ENCODE data around the gene SLF2. TPM values are rescaled to one million over a fixed set of nuclear protein-coding genes. Genes with fewer than 3 reads are reported as not detected.

The SLF2 gene
- total RNA-seq, 1 donor from 2014 or later: 20.3 TPM

- Mint-ChIP-seq H3K27ac (ENCODE audit: unreplicated experiment) (no peak overlapping the region), H3K4me3 (ENCODE audit: unreplicated experiment) (peak overlapping the region; percentile 80), H3K27me3 (ENCODE audit: low read depth, unreplicated experiment) (no peaks in the 10 kb centered on the region), H3K36me3 (ENCODE audit: low read depth, unreplicated experiment) (no peaks in the 10 kb centered on the region), H3K9me3 (ENCODE audit: unreplicated experiment) (no peaks in the 10 kb centered on the region), H3K4me1 (ENCODE audit: low read depth, unreplicated experiment) (peaks cover 10% of the 10 kb centered on the region)
- H3K4me3 ChIP-seq (ENCODE audit: insufficient read depth, low read depth, low read length): no peak overlapping the region
- peaks cover 4% of the 10 kb centered on the region for H4K20me1 ChIP-seq (ENCODE audit: insufficient read depth, low read length)
- H3K79me2 ChIP-seq (ENCODE audit: insufficient read depth, low read length): no peaks in the 10 kb centered on the region
- H3K27ac ChIP-seq (ENCODE audit: low read depth, low read length): no peak overlapping the region
- H3K27me3 ChIP-seq (ENCODE audit: insufficient read depth, low read length): no peaks in the 10 kb centered on the region
- no peak overlapping the region for H3K9ac ChIP-seq (ENCODE audit: low read length)
- H3K36me3 ChIP-seq (ENCODE audit: insufficient read depth, low read length): peaks cover 12% of the 10 kb centered on the region
- no peaks in the 10 kb centered on the region for H3K9me3 ChIP-seq (ENCODE audit: insufficient read depth, low read depth, low read length)
- DNase-seq (ENCODE audit: low read depth) (no peak), FAIRE-seq (no peak)
- TF ChIP-seq EZH2 (IDR thresholded peaks at IDR 0.05; ENCODE audit: insufficient read depth, low read length) (no peak), CTCF (IDR thresholded peaks at IDR 0.05; ENCODE audit: insufficient read depth, low read depth, low read length) (no peak)
- H3K4me2 ChIP-seq (ENCODE audit: low read length): peak overlapping the region; percentile 96
- no peak overlapping the region for H2AFZ ChIP-seq (ENCODE audit: low read depth, low read length)
- peaks cover 8% of the 10 kb centered on the region for H3K4me1 ChIP-seq (ENCODE audit: insufficient read depth, low read length)
Observed at GRCh38 chr10:100968062-100968736, 55.4 kb downstream of the SLF2 start.

- Mint-ChIP-seq H3K9me3 (ENCODE audit: unreplicated experiment) (no peaks in the 10 kb centered on the region), H3K4me3 (ENCODE audit: unreplicated experiment) (peak overlapping the region; percentile 80), H3K4me1 (ENCODE audit: low read depth, unreplicated experiment) (peaks cover 10% of the 10 kb centered on the region), H3K36me3 (ENCODE audit: low read depth, unreplicated experiment) (no peaks in the 10 kb centered on the region), H3K27ac (ENCODE audit: unreplicated experiment) (no peak overlapping the region), H3K27me3 (ENCODE audit: low read depth, unreplicated experiment) (no peaks in the 10 kb centered on the region)
- Histone ChIP-seq H3K9ac (ENCODE audit: low read length) (peak overlapping the region; percentile 44), H4K20me1 (ENCODE audit: insufficient read depth, low read length) (peaks cover 3% of the 10 kb centered on the region), H3K4me2 (ENCODE audit: low read length) (peak overlapping the region; percentile 96), H3K27me3 (ENCODE audit: insufficient read depth, low read length) (no peaks in the 10 kb centered on the region), H3K4me3 (ENCODE audit: insufficient read depth, low read depth, low read length) (peak overlapping the region; percentile 52), H3K27ac (ENCODE audit: low read depth, low read length) (no peak overlapping the region), H3K4me1 (ENCODE audit: insufficient read depth, low read length) (peaks cover 8% of the 10 kb centered on the region), H3K79me2 (ENCODE audit: insufficient read depth, low read length) (no peaks in the 10 kb centered on the region), H3K9me3 (ENCODE audit: insufficient read depth, low read depth, low read length) (no peaks in the 10 kb centered on the region), H3K36me3 (ENCODE audit: insufficient read depth, low read length) (peaks cover 10% of the 10 kb centered on the region), H2AFZ (ENCODE audit: low read depth, low read length) (peak overlapping the region; percentile 73)
- TF ChIP-seq CTCF (IDR thresholded peaks at IDR 0.05; ENCODE audit: insufficient read depth, low read depth, low read length): no peak
- TF ChIP-seq EZH2 (IDR thresholded peaks at IDR 0.05; ENCODE audit: insufficient read depth, low read length): no peak
- DNase-seq (ENCODE audit: low read depth): no peak
- FAIRE-seq: no peak
Observed at GRCh38 chr10:100968863-100969186, 56.1 kb downstream of the SLF2 start.
